ENCODE results near the gene CASP8AP2. TPM values are rescaled to one million over a fixed set of nuclear protein-coding genes. Genes with fewer than 3 reads are reported as not detected.
"Not testable (repeated sequence)": the region's sequence is repeated elsewhere in the genome, so short reads cannot be mapped to it uniquely, and the experiment has no call there.

CASP8AP2 gene
- total RNA-seq, 1 donor from 2014 or later: 29.5 TPM

GRCh38 chr6:89826029-89826528 is 3.6 kb upstream of the CASP8AP2 start:
- Mint-ChIP-seq H3K27me3 (no peaks in the 10 kb centered on the region), H3K4me1 (ENCODE audit: unreplicated experiment) (peaks cover 5% of the 10 kb centered on the region), H3K36me3 (peaks cover 3% of the 10 kb centered on the region), H3K9me3 (no peaks in the 10 kb centered on the region), H3K27ac (no peak overlapping the region), H3K4me3 (peak overlapping the region; percentile 44)
- DNase-seq (ENCODE audit: extremely low spot score, unreplicated experiment): no peak
- no peak for TF ChIP-seq CTCF (conservative IDR thresholded peaks at IDR 0.05)

GRCh38 chr6:89828475-89828987 is 1.1 kb upstream of the CASP8AP2 start:
- not testable (repeated sequence) for H3K36me3 Mint-ChIP-seq
- H3K4me3 Mint-ChIP-seq: peak overlapping the region; percentile 99

GRCh38 chr6:89828988-89829471 is 650 bp upstream of the CASP8AP2 start:
- peaks cover 11% of the 10 kb centered on the region for H3K36me3 Mint-ChIP-seq
- DNase-seq (ENCODE audit: extremely low spot score, unreplicated experiment): no peak
- H3K27ac Mint-ChIP-seq: peak overlapping the region; percentile 96
- peak overlapping the region; percentile 99 for H3K4me3 Mint-ChIP-seq
- no peaks in the 10 kb centered on the region for H3K9me3 Mint-ChIP-seq
- H3K27me3 Mint-ChIP-seq: no peaks in the 10 kb centered on the region
- peaks cover 9% of the 10 kb centered on the region for H3K4me1 Mint-ChIP-seq (ENCODE audit: unreplicated experiment)
- TF ChIP-seq CTCF (conservative IDR thresholded peaks at IDR 0.05): no peak

More at GRCh38 chr6:89828475-89828987, 1.1 kb upstream of the CASP8AP2 start:
- H3K4me1 Mint-ChIP-seq (ENCODE audit: unreplicated experiment); DNase-seq (ENCODE audit: extremely low spot score, unreplicated experiment); H3K27me3 Mint-ChIP-seq; H3K9me3 Mint-ChIP-seq: not testable (repeated sequence)
- H3K27ac Mint-ChIP-seq: peak overlapping the region; percentile 96

DNA sequence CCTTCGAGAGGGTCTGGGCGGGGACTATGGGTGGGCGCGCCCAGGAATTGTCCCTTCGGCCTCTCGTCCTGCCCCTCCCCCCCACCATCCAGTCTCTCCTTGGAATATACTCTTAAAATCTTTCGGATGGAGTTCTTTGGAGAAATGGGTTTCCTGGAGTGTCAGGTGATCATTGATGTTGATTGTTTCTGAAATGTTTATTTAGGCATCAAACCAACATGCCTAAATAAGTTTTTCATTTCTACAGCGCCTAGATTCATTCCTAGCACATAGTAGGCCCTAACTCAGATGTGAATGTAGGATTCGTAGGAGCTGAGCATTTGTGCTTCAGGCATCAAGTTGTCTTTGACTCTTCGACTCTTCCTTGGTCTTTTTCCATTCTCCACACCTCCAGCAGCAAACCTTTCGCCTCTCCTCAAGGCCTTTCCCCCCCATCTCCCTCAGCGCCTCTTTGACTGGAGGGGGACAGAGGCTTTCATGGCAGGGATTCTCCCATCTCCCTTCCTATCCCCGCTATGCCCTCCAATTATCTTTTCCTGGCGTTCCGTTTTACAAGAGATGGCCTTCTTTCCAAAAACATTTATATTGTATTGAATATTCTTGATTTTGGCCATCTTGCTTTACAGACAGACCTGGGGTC is 610 bp downstream of the CASP8AP2 start:
- H3K27me3 Mint-ChIP-seq: no peaks in the 10 kb centered on the region
- H3K36me3 Mint-ChIP-seq: peaks cover 16% of the 10 kb centered on the region
- no peak for TF ChIP-seq CTCF (conservative IDR thresholded peaks at IDR 0.05)
- no peak for DNase-seq (ENCODE audit: extremely low spot score, unreplicated experiment)
- peaks cover 9% of the 10 kb centered on the region for H3K4me1 Mint-ChIP-seq (ENCODE audit: unreplicated experiment)
- no peaks in the 10 kb centered on the region for H3K9me3 Mint-ChIP-seq
- peak overlapping the region; percentile 96 for H3K27ac Mint-ChIP-seq
- peak overlapping the region; percentile 99 for H3K4me3 Mint-ChIP-seq

- H3K9me3 Mint-ChIP-seq: no peaks in the 10 kb centered on the region
- H3K4me1 Mint-ChIP-seq (ENCODE audit: unreplicated experiment): peaks cover 4% of the 10 kb centered on the region
- no peak overlapping the region for H3K27ac Mint-ChIP-seq
- no peaks in the 10 kb centered on the region for H3K27me3 Mint-ChIP-seq
- peak; percentile 18 for DNase-seq (ENCODE audit: extremely low spot score, unreplicated experiment)
- H3K4me3 Mint-ChIP-seq: no peak overlapping the region
- peaks cover 30% of the 10 kb centered on the region for H3K36me3 Mint-ChIP-seq
- no peak for TF ChIP-seq CTCF (conservative IDR thresholded peaks at IDR 0.05)
Measured at GRCh38 chr6:89834884-89835792, 5.5 kb downstream of the CASP8AP2 start.
